HG03064 (cell line): ENCODE data around the gene MTAP.
"Not testable (repeated sequence)": the region's sequence is repeated elsewhere in the genome, so short reads cannot be mapped to it uniquely, and the experiment has no call there.

ENCODE experiments used
- ATAC-seq: cut with Tn5 transposase; IDR thresholded peaks from one replicate; pipeline ENCODE4 v1.9.1; 2021; ENCODE audit warnings: low read depth; ENCODE audit not compliant: unreplicated experiment

MTAP gene

GRCh38 chr9:21904371-21904770, 101.9 kb downstream of the MTAP start:
- ATAC-seq, result no peak

DNA sequence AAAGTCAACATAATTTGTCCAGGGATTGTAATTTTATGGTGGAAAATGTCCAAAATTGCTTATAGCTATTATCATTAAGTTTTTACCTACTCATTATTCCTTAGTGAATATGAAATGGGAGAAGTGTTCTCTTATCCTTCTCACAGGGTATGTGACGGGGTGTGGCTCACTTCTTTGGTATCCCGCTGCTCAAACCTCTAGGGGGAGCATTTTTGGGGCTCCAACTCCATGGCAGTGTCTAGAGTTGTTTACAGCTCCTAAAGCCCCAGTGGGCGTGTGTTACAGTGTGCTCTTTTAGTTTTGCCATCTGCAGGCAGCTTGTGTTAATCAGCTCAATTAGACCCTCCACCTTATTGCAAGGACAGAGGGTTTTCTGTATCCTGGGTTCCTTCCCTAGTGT, 102.3 kb downstream of the MTAP start:
- no peak for ATAC-seq

GRCh38 chr9:21906213-21906612, 103.8 kb downstream of the MTAP start:
- no peak for ATAC-seq

- ATAC-seq, result no peak
These were observed 104.4 kb downstream of the MTAP start for GRCh38 chr9:21906881-21907280.

DNA sequence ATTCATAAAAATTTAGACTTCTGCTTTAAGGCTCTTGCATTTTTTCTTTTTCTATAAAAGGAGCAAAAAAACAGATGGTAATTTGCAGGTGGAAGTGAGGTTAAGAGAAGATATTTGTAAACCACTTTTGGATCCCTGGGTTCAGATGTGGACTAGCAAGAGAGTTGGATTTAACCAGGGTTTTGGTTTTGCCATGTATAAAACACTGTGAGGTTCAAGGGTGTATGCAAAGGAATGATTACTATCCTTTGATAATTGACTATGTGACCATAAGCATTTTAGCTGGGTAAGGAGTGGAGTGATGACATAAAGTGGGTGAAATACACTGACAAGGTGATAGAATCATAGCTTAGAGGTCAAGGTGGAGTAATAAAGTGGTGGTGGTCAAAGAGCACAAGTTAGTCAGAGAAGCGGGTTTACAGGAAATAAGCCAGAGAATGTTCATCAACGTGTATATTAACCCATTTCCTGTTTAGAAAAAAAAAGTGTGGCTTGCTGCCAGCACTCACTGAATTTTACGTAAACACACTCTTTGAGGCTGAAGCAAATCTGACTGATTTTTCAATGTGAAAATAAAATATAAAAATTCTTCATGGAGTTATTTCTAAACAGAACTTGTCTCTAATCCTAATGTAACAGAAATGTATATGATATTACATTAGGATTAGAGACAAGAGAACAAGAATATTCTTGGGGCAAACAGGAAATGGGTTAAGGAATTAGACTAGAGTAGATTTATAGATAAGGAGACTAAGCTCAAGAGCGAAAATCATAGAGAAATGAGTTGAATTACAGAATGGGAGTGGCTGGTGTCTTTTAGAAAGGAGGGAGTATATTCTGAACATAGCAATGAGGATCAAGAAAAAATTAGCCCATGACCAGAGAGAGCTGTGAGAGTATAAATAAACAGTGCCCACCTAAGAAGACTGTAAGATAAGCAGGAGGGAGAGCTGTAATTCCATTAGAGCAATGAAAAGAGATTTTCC, 117.2 kb downstream of the MTAP start:
- peak; percentile 85 for ATAC-seq

DNA sequence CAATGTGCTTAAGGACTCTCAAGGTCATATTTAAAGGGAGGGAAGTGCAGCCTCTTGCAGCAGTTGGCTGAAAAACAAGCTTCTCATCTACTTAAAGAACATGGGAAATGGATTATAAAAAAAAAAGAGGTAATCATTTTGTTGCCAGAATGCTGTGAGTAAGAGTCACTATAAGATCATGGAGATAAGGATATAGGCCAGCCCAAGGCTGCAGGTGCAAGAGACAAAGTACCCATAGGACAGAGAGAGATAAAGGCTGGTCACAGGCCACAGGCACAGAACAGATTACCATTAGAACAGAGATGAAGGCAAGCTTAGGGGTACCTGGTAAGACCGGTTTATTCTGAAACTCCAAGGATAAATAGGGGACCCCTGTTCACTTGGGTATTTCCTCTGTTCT, 121.3 kb downstream of the MTAP start:
- no peak for ATAC-seq

GRCh38 chr9:21927752-21928151, 125.3 kb downstream of the MTAP start:
- ATAC-seq, result no peak

DNA sequence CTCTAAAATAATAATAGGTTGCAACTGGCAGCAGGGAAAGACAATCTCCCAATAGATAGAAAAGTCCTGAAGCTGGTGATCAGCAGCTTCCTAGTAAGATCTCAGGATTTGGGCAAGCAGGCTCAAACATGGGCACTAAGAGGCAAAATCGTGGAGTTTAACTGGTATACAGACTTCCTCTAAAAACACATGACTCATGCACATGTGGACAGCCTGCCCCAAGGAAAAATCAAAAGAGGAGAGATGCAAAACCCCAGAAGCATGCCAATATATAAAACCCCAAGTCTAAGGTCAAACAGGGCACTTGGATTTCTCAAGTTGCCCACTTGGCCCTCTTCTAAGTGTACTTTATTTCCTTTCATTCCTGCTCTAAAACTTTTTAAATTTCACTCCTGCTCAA, 129.0 kb downstream of the MTAP start:
- ATAC-seq, result no peak

DNA sequence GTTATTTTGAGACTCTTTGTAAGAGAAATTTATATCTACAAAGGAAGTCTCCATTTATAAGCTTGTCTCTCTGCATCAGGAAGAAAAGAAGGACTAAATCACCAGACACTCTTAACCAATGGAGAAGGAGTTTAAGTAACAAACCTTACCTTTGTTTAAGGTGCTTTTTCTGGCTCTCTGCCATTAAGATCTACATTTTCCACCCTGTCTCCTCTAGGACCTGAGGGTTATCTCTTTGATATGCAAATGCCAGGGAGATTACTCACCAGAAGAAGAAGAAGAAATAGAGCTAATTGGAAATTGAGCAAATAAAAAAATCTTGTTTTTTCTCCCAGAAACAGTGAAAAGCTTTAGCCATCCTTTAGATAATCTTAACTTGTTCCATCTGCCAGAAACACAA, 130.8 kb downstream of the MTAP start:
- ATAC-seq, result no peak

- ATAC-seq, result no peak
These were observed 131.4 kb downstream of the MTAP start for GRCh38 chr9:21933865-21934264.

DNA sequence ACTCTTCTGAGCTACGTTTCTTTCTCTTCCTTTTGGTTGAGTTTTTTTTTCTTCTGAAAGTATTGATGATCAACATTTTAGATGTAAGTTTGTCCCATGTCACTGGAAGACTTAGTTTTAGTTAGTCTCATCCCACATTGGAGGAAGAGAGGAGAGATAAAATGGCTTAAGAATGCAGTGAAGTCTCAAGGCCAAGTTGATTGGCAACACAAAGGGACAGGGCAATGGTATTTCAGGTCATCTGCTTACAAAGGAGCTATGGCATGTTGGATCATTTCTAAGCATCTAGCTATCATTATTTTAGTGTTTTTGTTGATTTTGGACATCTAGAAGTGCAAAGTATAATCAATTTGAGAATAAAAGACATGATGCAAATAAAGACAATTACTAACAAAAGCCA, 133.2 kb downstream of the MTAP start:
- ATAC-seq, result no peak

DNA sequence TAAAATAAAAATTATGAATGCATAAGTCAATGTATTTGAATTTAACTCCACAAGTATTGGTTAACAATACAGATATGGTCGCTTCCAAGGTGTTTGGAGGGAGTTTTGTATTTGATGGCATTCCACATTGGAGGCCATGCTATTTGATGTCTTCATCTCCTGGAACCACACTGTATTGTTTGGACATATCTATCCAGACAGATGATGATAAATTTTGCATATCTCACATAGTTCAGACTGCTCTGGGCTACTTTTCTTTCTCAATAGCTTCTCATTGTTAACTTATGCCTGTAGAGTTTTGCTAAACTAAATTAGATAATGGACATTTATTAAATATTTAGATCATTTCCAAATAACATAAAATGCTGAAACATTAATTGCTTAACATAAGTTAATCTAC, 133.7 kb downstream of the MTAP start:
- ATAC-seq, result no peak

- no peak for ATAC-seq
These were observed 139.0 kb downstream of the MTAP start for GRCh38 chr9:21941337-21941995.

DNA sequence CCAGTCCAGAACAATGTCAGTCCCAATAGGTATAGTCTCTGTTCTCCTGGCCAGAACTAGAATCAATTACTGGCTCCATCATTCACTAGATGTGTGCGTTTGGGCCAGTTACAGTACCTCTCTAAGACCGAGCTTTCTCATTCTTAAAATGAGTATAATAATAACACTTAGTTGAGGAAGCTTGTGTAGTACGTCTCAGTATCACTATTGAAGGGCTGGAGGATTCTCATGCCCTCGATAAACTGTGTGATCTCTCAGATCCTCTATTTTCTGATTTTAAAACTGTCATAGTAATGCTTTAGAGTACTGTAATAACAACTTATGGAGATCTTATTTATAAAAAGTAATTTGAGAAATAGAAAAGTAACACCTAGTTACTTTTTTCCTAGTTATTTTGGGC, 141.0 kb downstream of the MTAP start:
- ATAC-seq, result no peak

GRCh38 chr9:21945606-21946005, 143.2 kb downstream of the MTAP start:
- ATAC-seq, result no peak

DNA sequence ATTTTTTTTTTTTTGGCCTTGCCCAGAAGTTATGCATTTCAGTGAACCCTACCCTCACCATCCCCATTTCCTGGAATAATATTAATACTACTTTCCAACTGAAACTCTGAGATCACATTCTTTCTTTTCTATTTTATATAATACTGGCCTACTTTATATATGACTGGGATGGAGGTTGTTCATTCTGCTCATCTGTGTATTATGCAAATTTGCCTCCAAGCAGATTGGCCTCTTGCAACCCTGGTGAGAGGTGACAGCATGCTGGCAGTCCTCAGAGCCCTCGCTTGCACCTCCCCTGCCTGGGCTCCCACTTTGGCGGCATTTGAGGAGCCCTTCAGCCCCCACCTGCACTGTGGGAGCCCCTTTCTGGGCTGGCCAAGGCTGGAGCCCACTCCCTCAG, 156.4 kb downstream of the MTAP start:
- no peak for ATAC-seq

- ATAC-seq, result not testable (repeated sequence)
These were observed 156.8 kb downstream of the MTAP start for GRCh38 chr9:21959268-21959667.

GRCh38 chr9:21961569-21961968, 159.1 kb downstream of the MTAP start:
- ATAC-seq, result no peak

DNA sequence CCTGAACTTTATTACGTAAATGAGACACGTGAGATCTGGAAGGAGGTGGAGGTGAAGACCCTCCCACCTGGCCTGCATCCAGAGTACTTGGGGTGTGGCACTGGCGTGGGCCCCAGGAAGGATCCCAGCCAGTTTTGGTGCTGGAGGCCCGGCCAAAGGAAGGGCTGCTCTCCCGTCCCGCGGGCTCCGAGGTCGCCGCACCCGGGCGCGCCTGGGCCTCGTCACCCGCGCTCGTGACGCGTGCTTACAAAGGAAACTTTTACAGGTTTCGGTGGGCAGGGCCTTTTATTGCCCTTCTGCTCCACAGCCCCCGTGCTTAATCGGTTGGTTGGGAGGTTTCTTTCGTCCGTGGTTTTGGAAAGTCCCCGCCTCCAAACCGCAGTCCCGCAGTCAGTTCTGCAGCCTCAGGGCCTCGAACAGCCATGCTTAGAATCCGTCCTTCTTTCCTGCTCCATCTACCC, 162.5 kb downstream of the MTAP start:
- ATAC-seq, result peak; percentile 54

- ATAC-seq, result peak; percentile 80
These were observed 163.0 kb downstream of the MTAP start for GRCh38 chr9:21965401-21965951.

- ATAC-seq, result no peak
These were observed 163.9 kb downstream of the MTAP start for GRCh38 chr9:21966140-21966851.
